Karpas-422 (cell line): ENCODE results near the gene ZACN. TPM values are rescaled to one million over a fixed set of nuclear protein-coding genes. Genes with fewer than 3 reads are reported as not detected.

Experiments
- DNase-seq: peaks from one replicate; pipeline ENCODE4 v3.0.0-alpha.2; 2015
- H2AFZ ChIP-seq: fragments of 200-600 bp; sonication (generic); 2 replicates; pipeline ENCODE4 v1.6.1; 2014; ENCODE audit warnings: antibody characterized with exemption, low read length, mixed read lengths
- H3K27ac ChIP-seq: fragments of 200-600 bp; sonication (generic); 2 replicates; pipeline ENCODE4 v1.5.1; 2014; ENCODE audit warnings: mild to moderate bottlenecking, low read length, moderate library complexity
- H3K27me3 ChIP-seq: fragments of 200-600 bp; sonication (generic); 2 replicates; pipeline ENCODE4 v1.6.1; 2014; ENCODE audit warnings: low read length, mixed read lengths
- H3K36me3 ChIP-seq: fragments of 200-600 bp; sonication (generic); 2 replicates; pipeline ENCODE4 v1.6.1; 2014; ENCODE audit warnings: low read length, mixed read lengths; ENCODE audit not compliant: insufficient read depth
- H3K4me1 ChIP-seq: fragments of 200-600 bp; sonication (generic); 2 replicates; pipeline ENCODE4 v1.6.1; 2014; ENCODE audit warnings: mild to moderate bottlenecking, low read length, mixed read lengths
- H3K4me2 ChIP-seq: fragments of 200-600 bp; sonication (generic); 2 replicates; pipeline ENCODE4 v1.6.1; 2014; ENCODE audit warnings: low read length, low read depth, mild to moderate bottlenecking; ENCODE audit not compliant: poor library complexity, severe bottlenecking
- H3K4me3 ChIP-seq: fragments of 200-600 bp; sonication (generic); 2 replicates; pipeline ENCODE4 v1.5.1; 2014; ENCODE audit warnings: mild to moderate bottlenecking, antibody characterized with exemption, low read length, mixed read lengths
- H3K79me2 ChIP-seq: fragments of 200-600 bp; sonication (generic); 2 replicates; pipeline ENCODE4 v1.6.1; 2014; ENCODE audit warnings: mild to moderate bottlenecking, low read length, mixed read lengths
- H3K9ac ChIP-seq: fragments of 200-600 bp; sonication (generic); 2 replicates; pipeline ENCODE4 v1.6.0; 2014; ENCODE audit warnings: low read length
- H3K9me2 ChIP-seq: fragments of 200-600 bp; sonication (generic), shearing (Covaris generic); replicated peaks from 2 replicates; pipeline ENCODE4 v1.6.0; 2014; ENCODE audit warnings: mild to moderate bottlenecking, low read length, moderate library complexity; ENCODE audit not compliant: insufficient read depth
- H3K9me3 ChIP-seq: fragments of 300-700, 200-600 bp; sonication (generic); 2 replicates; pipeline ENCODE4 v1.6.1; 2014; ENCODE audit warnings: low read length, mixed read lengths
- H4K20me1 ChIP-seq: fragments of 200-600 bp; sonication (generic); 2 replicates; pipeline ENCODE4 v1.6.1; 2014; ENCODE audit warnings: mild to moderate bottlenecking, antibody characterized with exemption, low read length, low read depth; ENCODE audit not compliant: insufficient read depth
- total RNA-seq: library from RNA; depleted of rRNA; stranded (reverse); fragments of >200 nt; shearing (Covaris generic); gene quantifications from 2 replicates; pipeline ENCODE4 v1.2.3, GENCODE V29; 2014; ENCODE audit warnings: low replicate concordance

ZACN gene
- total RNA-seq, 1 experiment from 2014 or later: not detected

DNA sequence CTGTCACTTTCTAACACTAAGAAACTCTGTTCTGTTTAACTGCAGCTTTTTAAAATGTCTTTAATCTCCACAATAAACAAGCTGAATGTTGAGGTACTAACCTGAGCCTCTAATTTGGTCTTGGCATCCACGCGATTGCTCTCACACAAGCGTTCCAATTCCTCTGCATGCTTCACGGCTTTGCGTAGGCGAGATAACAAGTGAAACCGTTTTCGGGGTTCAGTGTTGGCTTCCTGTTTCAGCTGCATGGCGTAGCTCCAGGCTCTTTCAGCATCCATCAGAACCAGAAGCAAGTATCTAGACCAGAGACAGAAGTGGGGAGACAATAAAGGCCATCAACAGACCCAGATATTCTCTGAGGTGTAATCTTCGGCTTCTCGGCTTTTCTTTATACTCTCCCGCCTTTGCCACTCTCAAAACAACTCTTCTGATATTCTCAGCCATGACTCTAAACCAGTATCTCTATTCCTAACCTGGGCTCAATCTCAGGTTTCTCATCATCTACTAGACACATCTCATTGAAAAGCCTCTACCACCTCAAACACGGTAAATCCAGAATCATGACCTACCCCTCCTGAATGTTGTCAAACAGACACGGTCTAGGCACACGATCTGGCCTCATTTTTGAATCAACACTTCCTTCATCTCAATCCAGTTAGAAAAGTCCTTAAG is 15.0 kb upstream of the ZACN start:
- no peak overlapping the region for H3K4me2 ChIP-seq
- H3K27me3 ChIP-seq: no peaks in the 10 kb centered on the region
- H3K9me3 ChIP-seq: no peaks in the 10 kb centered on the region
- H3K4me1 ChIP-seq: no peaks in the 10 kb centered on the region
- H4K20me1 ChIP-seq: no peaks in the 10 kb centered on the region
- H2AFZ ChIP-seq: no peak overlapping the region
- DNase-seq: no peak
- peaks cover 3% of the 10 kb centered on the region; the same call in 1 of the 2 replicates for H3K79me2 ChIP-seq
- H3K4me3 ChIP-seq: no peak overlapping the region
- no peak overlapping the region for H3K9ac ChIP-seq
- peaks cover 12% of the 10 kb centered on the region; the same call in 1 of the 2 replicates for H3K36me3 ChIP-seq
- H3K9me2 ChIP-seq: no peaks in the 10 kb centered on the region
- no peak overlapping the region for H3K27ac ChIP-seq

DNA sequence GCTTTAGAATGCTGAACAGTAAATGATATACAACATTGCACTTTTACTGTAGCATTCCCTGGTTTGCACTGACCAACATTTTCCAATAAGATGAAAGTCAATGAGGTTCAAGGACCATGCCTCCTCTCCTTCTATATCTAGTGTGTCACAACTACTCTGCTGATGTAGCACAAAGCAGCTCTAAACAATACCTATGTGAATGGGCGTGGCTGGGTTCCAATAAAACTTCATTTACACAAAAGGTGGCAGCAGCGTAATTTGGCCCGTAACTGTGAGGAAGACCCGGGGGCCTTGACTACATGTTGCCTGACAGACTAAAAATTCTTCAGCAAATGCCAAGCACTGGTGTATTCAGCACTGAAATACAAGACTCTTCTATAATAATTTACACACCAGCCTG is 13.2 kb upstream of the ZACN start:
- Histone ChIP-seq H3K9me3 (no peaks in the 10 kb centered on the region), H4K20me1 (peaks cover 9% of the 10 kb centered on the region; the same call in 1 of the 2 replicates), H2AFZ (no peak overlapping the region), H3K36me3 (peaks cover 12% of the 10 kb centered on the region; the same call in 1 of the 2 replicates), H3K27ac (no peak overlapping the region), H3K9me2 (no peaks in the 10 kb centered on the region), H3K4me2 (no peak overlapping the region), H3K9ac (no peak overlapping the region), H3K4me1 (peaks cover 9% of the 10 kb centered on the region), H3K79me2 (peaks cover 9% of the 10 kb centered on the region), H3K4me3 (no peak overlapping the region), H3K27me3 (no peaks in the 10 kb centered on the region)
- DNase-seq: no peak

DNA sequence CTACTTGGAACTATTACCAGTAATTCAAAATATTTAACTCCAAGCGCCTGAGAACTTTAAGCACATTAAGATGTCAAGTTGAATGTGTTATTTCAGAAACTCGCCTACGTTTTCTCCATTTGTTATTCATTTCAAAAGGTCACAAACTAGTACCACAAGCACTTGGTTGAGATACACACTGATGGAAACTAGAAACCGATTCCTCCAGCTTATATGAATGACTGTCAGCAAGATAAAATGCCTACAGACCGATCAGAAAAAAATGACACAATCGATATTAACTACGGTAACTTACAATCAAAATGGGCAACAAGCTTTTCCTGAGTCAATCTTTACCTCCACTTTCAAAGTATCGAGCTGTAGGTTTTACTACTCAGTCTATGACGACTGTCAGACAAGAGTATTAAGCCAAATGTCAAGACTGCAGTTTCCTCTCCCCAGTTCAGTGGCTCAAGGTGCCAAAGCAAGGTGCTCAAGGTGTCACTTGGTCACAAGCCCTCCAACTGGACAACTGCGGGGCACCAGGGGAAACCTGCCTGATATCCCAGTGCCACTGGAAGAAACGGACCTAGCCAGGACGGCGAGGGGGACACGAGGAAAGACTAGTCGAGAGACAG is 7.3 kb upstream of the ZACN start:
- 0 out of 2 replicates have a peak, but pooled peaks cover 3% of the 10 kb centered on the region for H3K36me3 ChIP-seq
- H3K27me3 ChIP-seq: no peaks in the 10 kb centered on the region
- H3K79me2 ChIP-seq: peaks cover 13% of the 10 kb centered on the region
- peak overlapping the region; percentile 94 for H3K4me3 ChIP-seq
- H3K9ac ChIP-seq: peak overlapping the region; percentile 71
- peak overlapping the region; percentile 76 for H3K27ac ChIP-seq
- DNase-seq: peak; percentile 53
- H3K9me3 ChIP-seq: no peaks in the 10 kb centered on the region
- peaks cover 12% of the 10 kb centered on the region for H4K20me1 ChIP-seq
- peak overlapping the region; percentile 92 for H3K4me2 ChIP-seq
- peaks cover 28% of the 10 kb centered on the region for H3K4me1 ChIP-seq
- H3K9me2 ChIP-seq: no peaks in the 10 kb centered on the region
- peak overlapping the region; percentile 72; the same call in 1 of the 2 replicates for H2AFZ ChIP-seq

DNA sequence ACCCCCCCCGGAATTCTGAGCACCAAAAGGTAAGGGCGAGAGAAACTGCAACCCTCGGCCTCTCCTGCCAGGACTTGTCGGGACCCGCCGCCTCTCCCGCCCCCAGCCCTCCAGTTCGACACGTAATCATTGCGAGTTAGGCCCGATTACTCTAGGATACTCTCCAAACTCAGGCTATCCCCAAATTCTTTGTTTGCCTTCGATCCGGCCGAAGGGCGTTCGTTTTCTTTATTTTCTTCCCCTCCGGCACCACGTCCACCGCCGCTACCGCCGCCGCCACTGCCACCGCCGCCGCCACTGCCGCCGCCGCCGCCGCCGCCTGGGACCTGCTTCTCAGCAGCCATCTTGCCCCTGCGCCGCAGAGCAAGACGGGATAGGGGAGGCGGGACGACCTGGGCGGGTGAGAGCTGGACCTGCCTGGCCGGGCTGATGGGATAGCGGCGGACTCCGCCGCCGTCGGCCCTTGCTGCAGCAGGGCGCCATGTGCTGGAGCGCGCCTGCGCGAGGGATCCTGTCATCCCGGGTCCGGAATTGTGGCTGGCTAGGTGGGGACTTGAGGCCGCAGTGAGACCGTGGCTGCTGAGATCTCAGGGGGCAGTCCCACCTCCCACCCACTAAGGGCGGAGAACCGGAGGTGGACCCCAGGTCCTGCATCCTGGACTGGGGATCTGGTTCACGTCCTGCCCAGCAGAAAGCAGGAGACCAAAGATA is 6.7 kb upstream of the ZACN start, which contains the start of gene SRP68:
TSS of gene SRP68 (minus strand) at position 370 of the 711 bp plus-strand sequence. CDS start at position 344, 26 bp downstream.
- H3K4me1 ChIP-seq: peaks cover 28% of the 10 kb centered on the region
- H3K36me3 ChIP-seq: no peaks in the 10 kb centered on the region

GRCh38 chr17:76074390-76075363 is 4.3 kb upstream of the ZACN start, which contains the start of gene GALR2:
Gene GALR2 (plus strand): TSS chr17:76074781. CDS start chr17:76074884, 103 bp downstream.
- Histone ChIP-seq H3K9me3 (no peaks in the 10 kb centered on the region), H2AFZ (no peak within 1 kb of the TSS), H3K9me2 (no peaks in the 10 kb centered on the region), H3K4me3 (no peak within 1 kb of the TSS), H4K20me1 (peaks cover 16% of the 10 kb centered on the region), H3K4me2 (no peak within 1 kb of the TSS), H3K27ac (no peak within 1 kb of the TSS), H3K27me3 (no peaks in the 10 kb centered on the region), H3K79me2 (peaks cover 10% of the 10 kb centered on the region), H3K4me1 (peaks cover 28% of the 10 kb centered on the region), H3K9ac (no peak within 1 kb of the TSS), H3K36me3 (no peaks in the 10 kb centered on the region)
- DNase-seq: no peak

More for the DNA sequence above, 6.7 kb upstream of the ZACN start, which contains the start of gene SRP68:
- H4K20me1 ChIP-seq: peaks cover 12% of the 10 kb centered on the region
- H3K27ac ChIP-seq: peak within 1 kb of the TSS; percentile 76
- H2AFZ ChIP-seq: peak within 1 kb of the TSS; percentile 72
- peak within 1 kb of the TSS; percentile 71 for H3K9ac ChIP-seq
- H3K9me2 ChIP-seq: no peaks in the 10 kb centered on the region
- peak; percentile 94 for DNase-seq
- H3K4me3 ChIP-seq: peak within 1 kb of the TSS; percentile 94
- no peaks in the 10 kb centered on the region for H3K27me3 ChIP-seq
- H3K9me3 ChIP-seq: no peaks in the 10 kb centered on the region
- peak within 1 kb of the TSS; percentile 92 for H3K4me2 ChIP-seq
- peaks cover 13% of the 10 kb centered on the region for H3K79me2 ChIP-seq

DNA sequence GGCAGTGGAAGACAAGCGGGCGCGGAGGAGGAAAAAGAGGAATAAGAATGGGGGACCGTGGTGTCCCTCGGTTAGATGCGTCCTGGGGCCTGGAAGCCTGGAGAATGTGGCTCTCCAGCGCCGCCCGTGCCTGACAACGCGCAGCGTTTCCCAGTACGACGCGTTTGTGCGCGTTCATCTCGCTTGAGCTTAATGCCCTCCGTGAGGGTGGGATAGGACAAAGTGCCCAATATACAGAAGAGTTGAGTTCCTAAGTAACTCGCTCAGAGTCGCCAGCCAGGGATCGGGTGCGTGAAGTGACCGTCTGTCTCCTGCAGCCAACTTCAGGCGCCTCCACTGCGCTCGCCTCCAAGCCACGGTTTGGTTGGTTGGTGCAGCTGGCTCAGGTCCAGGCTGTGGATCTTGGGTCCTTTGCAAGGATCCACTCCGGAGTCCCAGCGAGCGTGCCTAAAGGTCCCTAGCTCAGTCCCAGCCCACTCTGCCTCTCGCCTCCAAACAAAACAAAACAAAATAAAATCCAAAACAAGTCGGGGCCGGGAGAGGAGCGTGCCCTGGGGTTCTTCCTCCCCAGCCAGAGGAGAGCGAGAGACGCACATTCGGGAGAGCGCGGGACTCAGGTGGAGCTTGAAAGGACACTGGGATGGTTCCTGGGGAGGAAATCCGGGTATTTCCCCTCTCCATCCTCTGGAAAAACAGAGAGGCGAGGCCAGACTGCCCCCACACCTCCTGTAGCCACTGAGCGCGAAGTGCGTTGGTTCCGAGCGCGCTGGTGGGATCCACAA is 3.4 kb upstream of the ZACN start:
- H2AFZ ChIP-seq: no peak overlapping the region
- no peak overlapping the region for H3K27ac ChIP-seq
- peaks cover 15% of the 10 kb centered on the region for H4K20me1 ChIP-seq
- H3K4me2 ChIP-seq: no peak overlapping the region
- H3K36me3 ChIP-seq: no peaks in the 10 kb centered on the region
- H3K9me2 ChIP-seq: no peaks in the 10 kb centered on the region
- peaks cover 4% of the 10 kb centered on the region; the same call in 1 of the 2 replicates for H3K79me2 ChIP-seq
- DNase-seq: no peak
- no peak overlapping the region for H3K9ac ChIP-seq
- H3K4me3 ChIP-seq: no peak overlapping the region
- H3K4me1 ChIP-seq: peaks cover 29% of the 10 kb centered on the region
- no peaks in the 10 kb centered on the region for H3K9me3 ChIP-seq
- H3K27me3 ChIP-seq: no peaks in the 10 kb centered on the region

DNA sequence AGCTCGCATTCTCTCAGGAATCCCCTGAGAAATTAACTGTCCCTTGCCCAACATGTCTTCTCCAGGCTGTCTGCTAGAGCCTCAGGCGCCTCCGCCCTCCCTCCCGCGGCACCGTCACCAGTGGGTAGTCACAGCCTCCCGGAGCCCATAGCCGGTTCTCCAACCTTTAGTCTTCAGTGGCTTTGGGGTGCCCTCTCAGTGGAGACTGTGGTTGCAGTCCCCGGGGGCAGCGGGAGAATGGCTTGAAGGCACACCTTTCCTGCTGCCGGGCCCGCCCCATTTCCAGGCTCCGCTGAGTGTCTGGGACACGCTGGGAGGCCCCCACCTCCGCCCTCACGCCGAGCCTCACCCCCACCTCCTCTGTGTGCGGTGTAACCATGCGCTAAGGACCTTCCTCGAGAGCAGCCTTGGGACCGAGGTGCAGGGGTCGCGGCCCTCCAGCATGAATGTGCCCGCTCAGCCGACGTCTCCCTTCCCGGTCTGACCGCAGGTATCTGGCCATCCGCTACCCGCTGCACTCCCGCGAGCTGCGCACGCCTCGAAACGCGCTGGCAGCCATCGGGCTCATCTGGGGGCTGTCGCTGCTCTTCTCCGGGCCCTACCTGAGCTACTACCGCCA is 2.7 kb upstream of the ZACN start:
- H4K20me1 ChIP-seq: peaks cover 14% of the 10 kb centered on the region
- H3K9ac ChIP-seq: no peak overlapping the region
- no peak for DNase-seq
- no peaks in the 10 kb centered on the region for H3K27me3 ChIP-seq
- H3K9me2 ChIP-seq: no peaks in the 10 kb centered on the region
- peaks cover 4% of the 10 kb centered on the region; the same call in 1 of the 2 replicates for H3K79me2 ChIP-seq
- no peak overlapping the region for H3K27ac ChIP-seq
- H3K4me2 ChIP-seq: no peak overlapping the region
- H2AFZ ChIP-seq: no peak overlapping the region
- H3K9me3 ChIP-seq: no peaks in the 10 kb centered on the region
- H3K4me3 ChIP-seq: no peak overlapping the region
- peaks cover 25% of the 10 kb centered on the region for H3K4me1 ChIP-seq
- H3K36me3 ChIP-seq: no peaks in the 10 kb centered on the region
